HG03045 (cell line): Measurements from ENCODE around the gene CYP3A7.
"Not testable (repeated sequence)": the region's sequence is repeated elsewhere in the genome, so short reads cannot be mapped to it uniquely, and the experiment has no call there.

Source experiments
- ATAC-seq: cut with Tn5 transposase; IDR thresholded peaks from one replicate; pipeline ENCODE4 v1.9.1; 2021; ENCODE audit warnings: mild to moderate bottlenecking, moderate library complexity; ENCODE audit not compliant: unreplicated experiment

Gene CYP3A7

GRCh38 chr7:99674995-99675742, 59.8 kb downstream of the CYP3A7 start:
- no peak for ATAC-seq

- no peak for ATAC-seq
Measured at GRCh38 chr7:99672573-99672972, 62.4 kb downstream of the CYP3A7 start.

- no peak for ATAC-seq
Measured at GRCh38 chr7:99669782-99670181, 65.2 kb downstream of the CYP3A7 start.

- ATAC-seq, result no peak
Measured at GRCh38 chr7:99668541-99668940, 66.5 kb downstream of the CYP3A7 start.

GRCh38 chr7:99667179-99667578, 67.8 kb downstream of the CYP3A7 start:
- ATAC-seq, result no peak

- ATAC-seq, result no peak
Measured at GRCh38 chr7:99666013-99666395, 69.0 kb downstream of the CYP3A7 start.

- no peak for ATAC-seq
Measured at GRCh38 chr7:99665312-99666012, 69.5 kb downstream of the CYP3A7 start.

GRCh38 chr7:99657879-99658278, 77.1 kb downstream of the CYP3A7 start:
- ATAC-seq, result not testable (repeated sequence)
